ENCODE results near the gene VPS25. TPM values are rescaled to one million over a fixed set of nuclear protein-coding genes. Genes with fewer than 3 reads are reported as not detected.
A peak's percentile ranks its signal among the peaks of the same experiment; 100 is the strongest.

VPS25 gene
- total RNA-seq, 1 donor from 2014 or later: 59.4 TPM

- TF ChIP-seq, protein P1, sequence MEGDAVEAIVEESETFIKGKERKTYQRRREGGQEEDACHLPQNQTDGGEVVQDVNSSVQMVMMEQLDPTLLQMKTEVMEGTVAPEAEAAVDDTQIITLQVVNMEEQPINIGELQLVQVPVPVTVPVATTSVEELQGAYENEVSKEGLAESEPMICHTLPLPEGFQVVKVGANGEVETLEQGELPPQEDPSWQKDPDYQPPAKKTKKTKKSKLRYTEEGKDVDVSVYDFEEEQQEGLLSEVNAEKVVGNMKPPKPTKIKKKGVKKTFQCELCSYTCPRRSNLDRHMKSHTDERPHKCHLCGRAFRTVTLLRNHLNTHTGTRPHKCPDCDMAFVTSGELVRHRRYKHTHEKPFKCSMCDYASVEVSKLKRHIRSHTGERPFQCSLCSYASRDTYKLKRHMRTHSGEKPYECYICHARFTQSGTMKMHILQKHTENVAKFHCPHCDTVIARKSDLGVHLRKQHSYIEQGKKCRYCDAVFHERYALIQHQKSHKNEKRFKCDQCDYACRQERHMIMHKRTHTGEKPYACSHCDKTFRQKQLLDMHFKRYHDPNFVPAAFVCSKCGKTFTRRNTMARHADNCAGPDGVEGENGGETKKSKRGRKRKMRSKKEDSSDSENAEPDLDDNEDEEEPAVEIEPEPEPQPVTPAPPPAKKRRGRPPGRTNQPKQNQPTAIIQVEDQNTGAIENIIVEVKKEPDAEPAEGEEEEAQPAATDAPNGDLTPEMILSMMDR (IDR thresholded peaks at IDR 0.05; ENCODE audit: unreplicated experiment): no peak
- Mint-ChIP-seq H3K36me3 (peaks cover 10% of the 10 kb centered on the region), H3K4me1 (peaks cover 15% of the 10 kb centered on the region), H3K27me3 (ENCODE audit: low read depth) (peaks cover 9% of the 10 kb centered on the region), H3K27ac (no peak overlapping the region), H3K4me3 (no peak overlapping the region), H3K9me3 (no peaks in the 10 kb centered on the region)
- no peak for DNase-seq (ENCODE audit: low spot score in 2 of 2, unreplicated experiment in 2 of 2)
Measured at GRCh38 chr17:42795465-42795864, 22.2 kb downstream of the VPS25 start.

GRCh38 chr17:42796066-42796758 lies 23.0 kb downstream of the VPS25 start:
- TF ChIP-seq, protein P1 (IDR thresholded peaks at IDR 0.05; ENCODE audit: unreplicated experiment): no peak
- H3K27ac Mint-ChIP-seq: no peak overlapping the region

GRCh38 chr17:42797067-42798007 lies 24.1 kb downstream of the VPS25 start:
- Mint-ChIP-seq H3K9me3 (no peaks in the 10 kb centered on the region), H3K4me1 (peaks cover 15% of the 10 kb centered on the region), H3K36me3 (peaks cover 10% of the 10 kb centered on the region), H3K4me3 (peak overlapping the region; percentile 91), H3K27me3 (ENCODE audit: low read depth) (peaks cover 12% of the 10 kb centered on the region), H3K27ac (peak overlapping the region; percentile 87)
- TF ChIP-seq, protein P1 (IDR thresholded peaks at IDR 0.05; ENCODE audit: unreplicated experiment): no peak
- DNase-seq (ENCODE audit: low spot score in 2 of 2, unreplicated experiment in 2 of 2): no peak

More at GRCh38 chr17:42796066-42796758, 23.0 kb downstream of the VPS25 start:
- peaks cover 6% of the 10 kb centered on the region for H3K27me3 Mint-ChIP-seq (ENCODE audit: low read depth)
- peaks cover 15% of the 10 kb centered on the region for H3K4me1 Mint-ChIP-seq
- no peak for DNase-seq (ENCODE audit: low spot score in 2 of 2, unreplicated experiment in 2 of 2)
- H3K36me3 Mint-ChIP-seq: peaks cover 10% of the 10 kb centered on the region
- H3K4me3 Mint-ChIP-seq: no peak overlapping the region
- no peaks in the 10 kb centered on the region for H3K9me3 Mint-ChIP-seq

DNA sequence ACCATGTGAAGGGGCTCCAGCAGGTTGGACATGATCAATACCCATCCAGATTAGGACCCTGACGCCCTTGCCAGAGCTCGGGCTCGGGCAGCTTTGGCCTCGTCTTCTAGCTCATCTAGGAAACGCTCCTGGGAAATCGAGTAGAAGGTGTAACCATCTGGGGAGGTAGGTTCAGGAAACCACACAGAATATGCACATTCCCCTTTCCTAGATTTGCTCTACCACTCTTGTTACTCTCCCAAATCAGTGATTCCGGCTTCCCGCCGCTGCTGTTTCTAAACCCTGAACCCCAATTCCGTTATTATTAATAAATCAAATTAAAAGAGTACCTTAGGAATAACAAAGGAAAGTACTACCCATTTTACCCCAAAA lies 24.7 kb downstream of the VPS25 start:
- TF ChIP-seq, protein P1 (IDR thresholded peaks at IDR 0.05; ENCODE audit: unreplicated experiment): no peak
- peaks cover 12% of the 10 kb centered on the region for H3K27me3 Mint-ChIP-seq (ENCODE audit: low read depth)
- H3K36me3 Mint-ChIP-seq: peaks cover 10% of the 10 kb centered on the region
- peak overlapping the region; percentile 87 for H3K27ac Mint-ChIP-seq
- H3K9me3 Mint-ChIP-seq: no peaks in the 10 kb centered on the region
- H3K4me1 Mint-ChIP-seq: peaks cover 15% of the 10 kb centered on the region
- peak overlapping the region; percentile 91 for H3K4me3 Mint-ChIP-seq
- no peak for DNase-seq (ENCODE audit: low spot score in 2 of 2, unreplicated experiment in 2 of 2)

GRCh38 chr17:42798383-42799380 lies 25.4 kb downstream of the VPS25 start, which contains the start of the genes CNTD1 and COA3:
Gene CNTD1, plus strand, starts transcription at chr17:42798861. Its CDS starts 207 bp downstream, at chr17:42799068.
Gene COA3, minus strand, starts transcription at chr17:42798704. Its CDS starts 23 bp downstream, at chr17:42798681.
- Mint-ChIP-seq H3K4me3 (peak within 1 kb of the TSS; percentile 91), H3K36me3 (peaks cover 8% of the 10 kb centered on the region), H3K4me1 (peaks cover 15% of the 10 kb centered on the region), H3K9me3 (no peaks in the 10 kb centered on the region), H3K27me3 (ENCODE audit: low read depth) (peaks cover 12% of the 10 kb centered on the region), H3K27ac (peak within 1 kb of the TSS; percentile 87)
- peak; percentile 58 to 79 for DNase-seq (ENCODE audit: low spot score in 2 of 2, unreplicated experiment in 2 of 2)
- TF ChIP-seq, protein P1 (IDR thresholded peaks at IDR 0.05; ENCODE audit: unreplicated experiment): no peak

Data from mesothelial cell of epicardium (in vitro differentiated cells).